A549 (cell line): ENCODE data around the gene BMP10.

Experiments used
- CTCF ChIP-seq: fragments of >200 bp; sonication (Bioruptor Twin); formaldehyde crosslinking; IDR thresholded peaks from 3 replicates; pipeline ENCODE4 v1.5.1; 2016
- EP300 ChIP-seq, 2 experiments: fragments of >200 bp; sonication (Bioruptor Twin); formaldehyde crosslinking; IDR thresholded peaks; 2 replicates in 1 of 2; 3 replicates in 1 of 2; pipeline ENCODE4 v1.6.1; 2016 to 2017
- ESRRA ChIP-seq: fragments of 150-350 bp; IDR thresholded peaks from 2 replicates; pipeline ENCODE4 v1.6.1; 2014; ENCODE audit warnings: mild to moderate bottlenecking, low read length, borderline replicate concordance
- JUN ChIP-seq, 2 experiments: fragments of >200 bp; sonication (Bioruptor Twin); formaldehyde crosslinking; IDR thresholded peaks; 2 replicates in 1 of 2; 3 replicates in 1 of 2; pipeline ENCODE4 v1.6.1; 2016 to 2017
- MAZ ChIP-seq: fragments of 150-350 bp; IDR thresholded peaks from 2 replicates; pipeline ENCODE4 v1.6.1; 2014; ENCODE audit warnings: antibody characterized with exemption, low read depth, low read length, borderline replicate concordance
- POLR2A ChIP-seq: IDR thresholded peaks from 2 replicates; pipeline ENCODE4 v1.6.1; 2012; ENCODE audit warnings: mild to moderate bottlenecking, low read length
- RAD21 ChIP-seq, 2 experiments: fragments of >200 bp in 1 of 2; sonication (Bioruptor Twin) in 1 of 2; formaldehyde crosslinking in 1 of 2; IDR thresholded peaks in 1 of 2; conservative IDR thresholded peaks in 1 of 2; 2 replicates in 1 of 2; 3 replicates in 1 of 2; pipeline ENCODE4 v1.6.1; 2012 to 2018; ENCODE audit warnings: inconsistent platforms in 1 of 2
- RARB ChIP-seq: fragments of 250-450 bp; sonication (Bioruptor Pico); IDR thresholded peaks from 2 replicates; pipeline ENCODE4 v1.8.0; 2021; ENCODE audit warnings: mild to moderate bottlenecking, moderate library complexity

GRCh38 chr2:68853035-68853434 is 18.2 kb downstream of the BMP10 start:
- no peak for TF ChIP-seq MAZ
- no peak for TF ChIP-seq CTCF
- no peak for TF ChIP-seq JUN (IDR thresholded peaks at IDR 0.05)
- no peak for TF ChIP-seq ESRRA
- no peak for TF ChIP-seq RARB (CRISPR knock-in tag)
- TF ChIP-seq EP300 (IDR thresholded peaks at IDR 0.05): no peak
- no peak for TF ChIP-seq POLR2A
- no peak for TF ChIP-seq RAD21 (conservative IDR thresholded peaks at IDR 0.05 in 1 of 2, IDR thresholded peaks at IDR 0.05 in 1 of 2)
